Fibroblast of lung (primary cell): Measurements from ENCODE around the gene CLASP1.

Experiments used
- CTCF ChIP-seq, 2 donors: IDR thresholded peaks in 1 of 2; conservative IDR thresholded peaks in 1 of 2; 1 replicate in 1 of 2; 2 replicates in 1 of 2; pipeline ENCODE4 v1.5.1; 2011 to 2012; ENCODE audit warnings: low read length in 2 of 2, control low read depth in 1 of 2, inconsistent platforms in 1 of 2, low read depth in 1 of 2, mild to moderate bottlenecking in 1 of 2
- EZH2 ChIP-seq: IDR thresholded peaks from 2 replicates; pipeline ENCODE4 v1.5.1; 2012; ENCODE audit warnings: low read length, control low read depth, mild to moderate bottlenecking; ENCODE audit errors: missing control alignments

GRCh38 chr2:121613152-121613551, 36.1 kb downstream of the CLASP1 start:
- TF ChIP-seq EZH2 (no peak), CTCF (conservative IDR thresholded peaks at IDR 0.05 in 1 of 2, IDR thresholded peaks at IDR 0.05 in 1 of 2; ENCODE audit: low read depth in 1 of 2, low read length in 2 of 2) (no peak)
